GM18505 (cell line): ENCODE data around the gene PLLP.

Experiments
- ATAC-seq: cut with Tn5 transposase; IDR thresholded peaks from one replicate; pipeline ENCODE4 v1.9.1; 2021; ENCODE audit not compliant: unreplicated experiment
- POLR2A ChIP-seq: IDR thresholded peaks from 4 replicates; pipeline ENCODE4 v1.6.1; 2011; ENCODE audit warnings: borderline replicate concordance; ENCODE audit not compliant: insufficient read depth, insufficient read length; ENCODE audit errors: extremely low read depth

Gene PLLP

GRCh38 chr16:57306676-57307341 lies 22.3 kb upstream of the PLLP start:
- no peak for TF ChIP-seq POLR2A
- ATAC-seq, result no peak

GRCh38 chr16:57305159-57305811 lies 20.8 kb upstream of the PLLP start:
- TF ChIP-seq POLR2A, result no peak

GRCh38 chr16:57304169-57305061 lies 19.9 kb upstream of the PLLP start:
- TF ChIP-seq POLR2A, result no peak
- ATAC-seq, result no peak

More at GRCh38 chr16:57305159-57305811, 20.8 kb upstream of the PLLP start:
- no peak for ATAC-seq

- ATAC-seq, result no peak
- no peak for TF ChIP-seq POLR2A
Measured at GRCh38 chr16:57303910-57304168, 19.4 kb upstream of the PLLP start.

- TF ChIP-seq POLR2A, result no peak
- no peak for ATAC-seq
Measured at GRCh38 chr16:57303021-57303909, 18.8 kb upstream of the PLLP start.

GRCh38 chr16:57301126-57301817 lies 16.8 kb upstream of the PLLP start:
- no peak for ATAC-seq
- TF ChIP-seq POLR2A, result no peak

- peak; percentile 79 for ATAC-seq
- TF ChIP-seq POLR2A, result peak; percentile 47
Measured at GRCh38 chr16:57300387-57301125, 16.1 kb upstream of the PLLP start.

GRCh38 chr16:57299719-57300386 lies 15.4 kb upstream of the PLLP start:
- ATAC-seq, result peak; percentile 55
- no peak for TF ChIP-seq POLR2A

GRCh38 chr16:57299009-57299718 lies 14.7 kb upstream of the PLLP start:
- ATAC-seq, result peak; percentile 28
- TF ChIP-seq POLR2A, result no peak

- ATAC-seq, result no peak
- TF ChIP-seq POLR2A, result no peak
Measured at GRCh38 chr16:57297856-57298255, 13.4 kb upstream of the PLLP start.
